SK-N-SH (cell line): ENCODE results near the gene COLQ. TPM values are rescaled to one million over a fixed set of nuclear protein-coding genes. Genes with fewer than 3 reads are reported as not detected.

ENCODE experiments used
- CTCF ChIA-PET: fragments of 300-600, 350-600 bp; formaldehyde crosslinking; extraction: SDS; loops from one replicate; lab custom pipeline; 2021; lab: Yijun Ruan, JAX
- POLR2A ChIA-PET: fragments of 350-600 bp; sonication (Branson Sonifier 250); formaldehyde crosslinking; extraction: SDS; loops from one replicate; lab custom pipeline; 2020; ENCODE audit warnings: antibody characterized with exemption, inconsistent platforms; lab: Yijun Ruan, JAX
- DNase-seq: peaks from one replicate; pipeline ENCODE4 v3.0.0; 2012
- H2AFZ ChIP-seq: fragments of 200-600 bp; sonication (generic); 2 replicates; pipeline ENCODE4 v1.8.1; 2016; ENCODE audit warnings: antibody characterized with exemption, mild to moderate bottlenecking, low read depth
- H3F3A ChIP-seq: fragments of 200-600 bp; sonication (generic); replicated peaks from 2 replicates; pipeline ENCODE3; 2016; ENCODE audit warnings: antibody characterized with exemption, mild to moderate bottlenecking; ENCODE audit not compliant: insufficient read depth
- H3K27ac ChIP-seq, 2 experiments: fragments of 200-500 bp in 1 of 2; fragments of 200-600 bp in 1 of 2; sonication (Bioruptor generic) in 1 of 2; sonication (generic), shearing (Covaris generic) in 1 of 2; 2 replicates each; pipeline versions ENCODE4 v1.5.1 to v1.6.1; 2014 to 2016; ENCODE audit warnings: low read depth in 2 of 2, inconsistent platforms in 1 of 2, low read length in 1 of 2, mild to moderate bottlenecking in 1 of 2, mixed read lengths in 1 of 2
- H3K27me3 ChIP-seq: fragments of 200-600 bp; sonication (generic), shearing (Covaris generic); 2 replicates; pipeline ENCODE4 v1.6.1; 2016; ENCODE audit warnings: mixed run types; ENCODE audit not compliant: insufficient read depth
- H3K36me3 ChIP-seq, 2 experiments: fragments of 200-500 bp in 1 of 2; fragments of 200-600 bp in 1 of 2; sonication (Bioruptor generic) in 1 of 2; sonication (generic) in 1 of 2; replicated peaks in 1 of 2; 2 replicates each; pipeline versions ENCODE3 to v1.5.1; 2014 to 2016; ENCODE audit warnings: low read length in 1 of 2, mild to moderate bottlenecking in 1 of 2; ENCODE audit not compliant: insufficient read depth in 2 of 2, control insufficient read depth in 1 of 2
- H3K4me1 ChIP-seq, 2 experiments: fragments of 200-500 bp in 1 of 2; fragments of 200-600 bp in 1 of 2; sonication (Bioruptor generic) in 1 of 2; sonication (generic), shearing (Covaris generic) in 1 of 2; 2 replicates each; pipeline versions ENCODE4 v1.5.1 to v1.6.1; 2014 to 2016; ENCODE audit warnings: low read depth in 1 of 2, low read length in 1 of 2, mixed run types in 1 of 2; ENCODE audit not compliant: insufficient read depth in 2 of 2, control insufficient read depth in 1 of 2
- H3K4me2 ChIP-seq: fragments of 200-600 bp; sonication (generic), shearing (Covaris generic); 2 replicates; pipeline ENCODE4 v1.6.1; 2017; ENCODE audit warnings: mixed run types
- H3K4me3 ChIP-seq, 2 experiments: fragments of 200-500 bp in 1 of 2; fragments of 200-600 bp in 1 of 2; sonication (Bioruptor generic) in 1 of 2; sonication (generic), shearing (Covaris generic) in 1 of 2; 2 replicates each; pipeline versions ENCODE4 v1.5.1 to v1.8.1; 2014 to 2016; ENCODE audit warnings: low read depth in 2 of 2, inconsistent platforms in 1 of 2, low read length in 1 of 2, mild to moderate bottlenecking in 1 of 2, mixed read lengths in 1 of 2, moderate library complexity in 1 of 2
- H3K79me2 ChIP-seq: fragments of 200-600 bp; sonication (generic); 2 replicates; pipeline ENCODE4 v1.8.1; 2017; ENCODE audit warnings: mild to moderate bottlenecking; ENCODE audit not compliant: insufficient read depth
- H3K9ac ChIP-seq: fragments of 200-600 bp; sonication (generic); 2 replicates; pipeline ENCODE4 v1.6.1; 2017; ENCODE audit warnings: mixed run types
- H3K9me2 ChIP-seq: fragments of 200-600 bp; sonication (generic); 2 replicates; pipeline ENCODE4 v1.6.1; 2017; ENCODE audit warnings: mixed run types
- H3K9me3 ChIP-seq: fragments of 200-600 bp; sonication (generic); 2 replicates; pipeline ENCODE4 v1.6.1; 2017; ENCODE audit warnings: mixed run types, mild to moderate bottlenecking, moderate library complexity
- H4K20me1 ChIP-seq: fragments of 200-600 bp; sonication (generic); 2 replicates; pipeline ENCODE4 v1.6.1; 2017; ENCODE audit warnings: mild to moderate bottlenecking, mixed run types; ENCODE audit not compliant: insufficient read depth
- EP300 ChIP-seq, 2 experiments: IDR thresholded peaks; 2 replicates each; pipeline versions ENCODE4 v1.4.0 to v1.6.1; 2012; ENCODE audit warnings: borderline replicate concordance in 1 of 2, low read depth in 1 of 2, low read length in 1 of 2
- EZH2phosphoT487 ChIP-seq: fragments of 200-600 bp; sonication (generic); IDR thresholded peaks from 2 replicates; pipeline ENCODE4 v1.6.1; 2017; ENCODE audit warnings: low read depth, mixed run types, mild to moderate bottlenecking, antibody characterized with exemption, moderate library complexity, borderline replicate concordance
- FOSL2 ChIP-seq: IDR thresholded peaks from 2 replicates; pipeline ENCODE4 v1.4.0; 2012; ENCODE audit warnings: low read depth, mild to moderate bottlenecking, moderate library complexity, borderline replicate concordance
- GATA2 ChIP-seq: sonication (generic); formaldehyde crosslinking; IDR thresholded peaks from 2 replicates; pipeline ENCODE4 v1.5.0; 2020; ENCODE audit warnings: mild to moderate bottlenecking, missing genetic modification reagents
- JUND ChIP-seq: IDR thresholded peaks from 2 replicates; pipeline ENCODE4 v1.4.0; 2012
- MEF2A ChIP-seq: IDR thresholded peaks from 2 replicates; pipeline ENCODE4 v1.4.0; 2012; ENCODE audit warnings: low read depth, borderline replicate concordance
- NRF1 ChIP-seq: IDR thresholded peaks from 2 replicates; pipeline ENCODE4 v1.6.1; 2012; ENCODE audit warnings: low read depth, mild to moderate bottlenecking, low read length
- PBX3 ChIP-seq: IDR thresholded peaks from 2 replicates; pipeline ENCODE4; 2012
- SIN3A ChIP-seq: IDR thresholded peaks from 2 replicates; pipeline ENCODE4 v1.6.1; 2012; ENCODE audit warnings: low read depth, mild to moderate bottlenecking, low read length, moderate library complexity, borderline replicate concordance
- SMC3 ChIP-seq: IDR thresholded peaks from 2 replicates; pipeline ENCODE4 v1.6.1; 2012; ENCODE audit warnings: low read depth, low read length, improper control_type of control experiment
- TAF1 ChIP-seq: IDR thresholded peaks from 2 replicates; pipeline ENCODE4 v1.6.1; 2012; ENCODE audit warnings: low read depth, mild to moderate bottlenecking, low read length, moderate library complexity, borderline replicate concordance
- TCF12 ChIP-seq: IDR thresholded peaks from 2 replicates; pipeline ENCODE4 v1.4.0; 2012
- USF2 ChIP-seq: fragments of 150-350 bp; IDR thresholded peaks from 2 replicates; pipeline ENCODE4 v1.6.1; 2017; ENCODE audit warnings: antibody characterized with exemption, low read length, low read depth, borderline replicate concordance
- YY1 ChIP-seq: IDR thresholded peaks from 2 replicates; pipeline ENCODE4 v1.4.0; 2012; ENCODE audit warnings: low read depth, mild to moderate bottlenecking
- WGBS: methylation state at CpG from one replicate; pipeline ENCODE4 v1.1.6; 2017; ENCODE audit warnings: low lambda C conversion rate; 5-methylcytosine and 5-hydroxymethylcytosine counted together
- polyA plus RNA-seq, 3 experiments: library from polyadenylated mRNA; depleted of rRNA; stranded (reverse); fragments of >200 nt; gene quantifications; 2 replicates each; pipeline ENCODE4 v1.2.3, GENCODE V29; 2012
- TF ChIP-seq, protein P1 (sequence below): fragments of 200-600 bp; sonication (generic); IDR thresholded peaks from 2 replicates; pipeline ENCODE4 v1.6.1; 2017; ENCODE audit warnings: antibody characterized with exemption, mild to moderate bottlenecking, moderate library complexity
- TF ChIP-seq, protein P2 (sequence below): IDR thresholded peaks from 2 replicates; pipeline ENCODE4 v1.4.0; 2012; ENCODE audit warnings: low read depth, borderline replicate concordance
- TF ChIP-seq, protein P3 (sequence below): IDR thresholded peaks from 2 replicates; pipeline ENCODE4 v1.6.1; 2012; ENCODE audit warnings: mild to moderate bottlenecking, low read depth, low read length, moderate library complexity

Gene COLQ
- polyA plus RNA-seq, 1 of the 3 experiments (the other 2 are of a cell fraction): 1.5 TPM

DNA sequence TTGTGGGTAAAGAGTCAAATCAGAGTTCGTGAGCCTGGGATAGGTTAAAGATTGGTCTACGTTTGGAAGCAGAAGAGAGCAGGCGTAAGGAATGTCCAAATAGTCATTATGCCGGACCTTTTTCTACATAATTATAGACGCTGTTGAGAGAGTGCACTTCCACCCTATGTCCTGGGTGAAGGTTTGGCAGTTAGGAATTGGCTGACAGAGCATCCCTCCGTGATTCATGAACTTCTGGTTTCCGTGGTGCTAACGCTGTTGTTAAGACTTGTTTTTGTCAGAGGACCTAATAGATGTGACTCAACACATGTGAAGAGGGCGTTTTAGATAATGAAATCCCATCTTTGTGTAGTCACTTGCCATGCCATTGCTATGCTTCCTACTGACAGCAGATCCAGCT is 93.0 kb downstream of the COLQ start:
- CTCF ChIA-PET: no interaction called here
- POLR2A ChIA-PET: no interaction called here
- Histone ChIP-seq H3K27me3 (no peaks in the 10 kb centered on the region), H3K36me3 (peaks cover 44 to 45% of the 10 kb centered on the region in 2 experiments), H3K4me2 (peak overlapping the region; percentile 98), H3K4me3 (peak overlapping the region; percentile 89 to 91), H3K9me2 (no peaks in the 10 kb centered on the region), H3F3A (no peaks in the 10 kb centered on the region), H3K9ac (peak overlapping the region; percentile 90), H3K27ac (peak overlapping the region in 1 of 2 experiments; percentile 75; a peak in 2 of 4 replicates), H2AFZ (peak overlapping the region; percentile 94), H4K20me1 (peaks cover 19% of the 10 kb centered on the region; the same call in 1 of the 2 replicates), H3K4me1 (peaks cover 14 to 15% of the 10 kb centered on the region in 2 experiments; a peak in 3 of 4 replicates), H3K79me2 (peaks cover 75% of the 10 kb centered on the region), H3K9me3 (no peaks in the 10 kb centered on the region)
- DNase-seq: no peak
- 2% methylated on average over 9 of the region's 9 CpGs for WGBS
- TF ChIP-seq USF2 (no peak), GATA2 (CRISPR knock-in tag) (no peak), MEF2A (no peak), EP300 (IDR thresholded peaks at IDR 0.05; ENCODE audit: borderline replicate concordance in 1 of 2, low read depth in 1 of 2, low read length in 1 of 2) (no peak), SMC3 (no peak), JUND (no peak)
- TF ChIP-seq, protein P1, sequence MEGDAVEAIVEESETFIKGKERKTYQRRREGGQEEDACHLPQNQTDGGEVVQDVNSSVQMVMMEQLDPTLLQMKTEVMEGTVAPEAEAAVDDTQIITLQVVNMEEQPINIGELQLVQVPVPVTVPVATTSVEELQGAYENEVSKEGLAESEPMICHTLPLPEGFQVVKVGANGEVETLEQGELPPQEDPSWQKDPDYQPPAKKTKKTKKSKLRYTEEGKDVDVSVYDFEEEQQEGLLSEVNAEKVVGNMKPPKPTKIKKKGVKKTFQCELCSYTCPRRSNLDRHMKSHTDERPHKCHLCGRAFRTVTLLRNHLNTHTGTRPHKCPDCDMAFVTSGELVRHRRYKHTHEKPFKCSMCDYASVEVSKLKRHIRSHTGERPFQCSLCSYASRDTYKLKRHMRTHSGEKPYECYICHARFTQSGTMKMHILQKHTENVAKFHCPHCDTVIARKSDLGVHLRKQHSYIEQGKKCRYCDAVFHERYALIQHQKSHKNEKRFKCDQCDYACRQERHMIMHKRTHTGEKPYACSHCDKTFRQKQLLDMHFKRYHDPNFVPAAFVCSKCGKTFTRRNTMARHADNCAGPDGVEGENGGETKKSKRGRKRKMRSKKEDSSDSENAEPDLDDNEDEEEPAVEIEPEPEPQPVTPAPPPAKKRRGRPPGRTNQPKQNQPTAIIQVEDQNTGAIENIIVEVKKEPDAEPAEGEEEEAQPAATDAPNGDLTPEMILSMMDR: no peak
- TF ChIP-seq, protein P2, sequence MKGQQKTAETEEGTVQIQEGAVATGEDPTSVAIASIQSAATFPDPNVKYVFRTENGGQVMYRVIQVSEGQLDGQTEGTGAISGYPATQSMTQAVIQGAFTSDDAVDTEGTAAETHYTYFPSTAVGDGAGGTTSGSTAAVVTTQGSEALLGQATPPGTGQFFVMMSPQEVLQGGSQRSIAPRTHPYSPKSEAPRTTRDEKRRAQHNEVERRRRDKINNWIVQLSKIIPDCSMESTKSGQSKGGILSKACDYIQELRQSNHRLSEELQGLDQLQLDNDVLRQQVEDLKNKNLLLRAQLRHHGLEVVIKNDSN: no peak

DNA sequence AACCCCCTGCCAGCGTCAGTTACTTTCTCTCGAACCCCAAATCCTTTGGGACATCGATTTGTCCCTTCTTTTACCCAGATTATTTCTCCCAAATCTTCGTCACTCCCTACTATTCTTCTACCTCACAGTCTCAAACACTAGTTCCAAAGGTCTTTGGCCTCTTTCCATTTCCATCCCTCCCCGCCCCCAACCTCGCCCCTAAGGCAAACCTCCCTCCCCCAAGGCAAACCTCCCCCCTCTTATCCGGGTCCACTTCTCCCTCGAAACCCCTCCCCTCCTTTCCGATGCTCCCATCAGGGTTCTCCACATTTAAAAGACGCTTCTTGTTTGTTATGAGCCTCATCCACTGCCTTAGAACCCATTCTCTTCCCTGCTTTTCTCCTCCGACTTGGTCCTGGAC is 93.5 kb downstream of the COLQ start:
- ChIA-PET POLR2A (no interaction called here), CTCF (interaction anchor here (1.5 kb wide), 1 partner anchor 130 kb away, joined by 3 read pairs; no protein-coding TSS in a partner anchor)
- peaks cover 71% of the 10 kb centered on the region for H3K79me2 ChIP-seq
- under 1% methylated on average over 11 of the region's 11 CpGs for WGBS
- H3K9me3 ChIP-seq: no peaks in the 10 kb centered on the region
- peak overlapping the region; percentile 98 for H3K4me2 ChIP-seq
- peaks cover 40 to 49% of the 10 kb centered on the region in 2 experiments for H3K36me3 ChIP-seq
- peak overlapping the region; percentile 90 for H3K9ac ChIP-seq
- peak; percentile 48 for DNase-seq
- H3K27ac ChIP-seq: peak overlapping the region; percentile 75 to 86; a peak in 3 of 4 replicates
- H3K4me1 ChIP-seq: peaks cover 14 to 15% of the 10 kb centered on the region in 2 experiments; a peak in 3 of 4 replicates
- peak overlapping the region; percentile 94 for H2AFZ ChIP-seq
- H3F3A ChIP-seq: no peaks in the 10 kb centered on the region
- H3K9me2 ChIP-seq: no peaks in the 10 kb centered on the region
- no peaks in the 10 kb centered on the region for H3K27me3 ChIP-seq
- peak overlapping the region; percentile 89 to 91 for H3K4me3 ChIP-seq
- peaks cover 19% of the 10 kb centered on the region; the same call in 1 of the 2 replicates for H4K20me1 ChIP-seq
- TF ChIP-seq FOSL2 (no peak), YY1 (no peak), PBX3 (no peak), TAF1 (no peak), MEF2A (no peak), JUND (no peak), NRF1 (no peak), USF2 (no peak), TCF12 (no peak), EZH2phosphoT487 (no peak), GATA2 (CRISPR knock-in tag) (no peak), SMC3 (no peak), SIN3A (no peak)
- TF ChIP-seq, protein P3, sequence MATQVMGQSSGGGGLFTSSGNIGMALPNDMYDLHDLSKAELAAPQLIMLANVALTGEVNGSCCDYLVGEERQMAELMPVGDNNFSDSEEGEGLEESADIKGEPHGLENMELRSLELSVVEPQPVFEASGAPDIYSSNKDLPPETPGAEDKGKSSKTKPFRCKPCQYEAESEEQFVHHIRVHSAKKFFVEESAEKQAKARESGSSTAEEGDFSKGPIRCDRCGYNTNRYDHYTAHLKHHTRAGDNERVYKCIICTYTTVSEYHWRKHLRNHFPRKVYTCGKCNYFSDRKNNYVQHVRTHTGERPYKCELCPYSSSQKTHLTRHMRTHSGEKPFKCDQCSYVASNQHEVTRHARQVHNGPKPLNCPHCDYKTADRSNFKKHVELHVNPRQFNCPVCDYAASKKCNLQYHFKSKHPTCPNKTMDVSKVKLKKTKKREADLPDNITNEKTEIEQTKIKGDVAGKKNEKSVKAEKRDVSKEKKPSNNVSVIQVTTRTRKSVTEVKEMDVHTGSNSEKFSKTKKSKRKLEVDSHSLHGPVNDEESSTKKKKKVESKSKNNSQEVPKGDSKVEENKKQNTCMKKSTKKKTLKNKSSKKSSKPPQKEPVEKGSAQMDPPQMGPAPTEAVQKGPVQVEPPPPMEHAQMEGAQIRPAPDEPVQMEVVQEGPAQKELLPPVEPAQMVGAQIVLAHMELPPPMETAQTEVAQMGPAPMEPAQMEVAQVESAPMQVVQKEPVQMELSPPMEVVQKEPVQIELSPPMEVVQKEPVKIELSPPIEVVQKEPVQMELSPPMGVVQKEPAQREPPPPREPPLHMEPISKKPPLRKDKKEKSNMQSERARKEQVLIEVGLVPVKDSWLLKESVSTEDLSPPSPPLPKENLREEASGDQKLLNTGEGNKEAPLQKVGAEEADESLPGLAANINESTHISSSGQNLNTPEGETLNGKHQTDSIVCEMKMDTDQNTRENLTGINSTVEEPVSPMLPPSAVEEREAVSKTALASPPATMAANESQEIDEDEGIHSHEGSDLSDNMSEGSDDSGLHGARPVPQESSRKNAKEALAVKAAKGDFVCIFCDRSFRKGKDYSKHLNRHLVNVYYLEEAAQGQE: no peak
